Right cardiac atrium (tissue), 5 donors: Measurements from ENCODE around the gene SLC35A3. TPM values are rescaled to one million over a fixed set of nuclear protein-coding genes. Genes with fewer than 3 reads are reported as not detected.

ENCODE experiments used
- ATAC-seq, 2 donors: fragments of 200-7000 bp; cut with Tn5 transposase; one replicate each; pipeline versions ENCODE4 v1.8.0 to v1.9.1; 2020; ENCODE audit warnings: moderate library complexity in 2 of 2, mild to moderate bottlenecking in 1 of 2
- DNase-seq, 3 donors: peaks; one replicate each; pipeline ENCODE4 v3.0.0-alpha.2; 2020
- H3K27ac ChIP-seq: one replicate; pipeline ENCODE4 v1.5.1; 2013; ENCODE audit warnings: mild to moderate bottlenecking, low read length, control low read depth, moderate library complexity
- H3K27me3 ChIP-seq: one replicate; pipeline ENCODE4 v1.6.1; 2013; ENCODE audit not compliant: control insufficient read depth, insufficient read depth
- H3K4me1 ChIP-seq: one replicate; pipeline ENCODE4 v1.6.1; 2013; ENCODE audit warnings: low read length; ENCODE audit not compliant: control insufficient read depth, insufficient read depth
- H3K4me3 ChIP-seq: one replicate; pipeline ENCODE4 v1.5.1; 2013; ENCODE audit warnings: low read length, control low read depth
- H3K9me3 ChIP-seq: one replicate; pipeline ENCODE4 v1.6.1; 2013; ENCODE audit warnings: low read length; ENCODE audit not compliant: control insufficient read depth
- WGBS: extraction: QIAGEN DNeasy Blood & Tissue Kit; methylation state at CpG from one replicate; pipeline ENCODE4 v1.1.7; 2013; 5-methylcytosine and 5-hydroxymethylcytosine counted together
- intact Hi-C, 4 donors: fragments of 100-400 bp; cut with DNase I; formaldehyde crosslinking; loops; one replicate each; pipeline versions ENCODE4 v1.11.0 to v1.14.0; 2022 to 2023
- polyA plus RNA-seq: library from polyadenylated mRNA; stranded (reverse); fragments of 200-250 nt; gene quantifications from one replicate; pipeline ENCODE4 v1.2.3, GENCODE V29; 2013
- total RNA-seq, 4 donors: library from RNA; stranded (reverse); fragmentation: NEBNext Ultra II Directional; extraction: Animal tissue kit (Norgen Biotek cat#: 25700); gene quantifications; one replicate each; pipeline ENCODE4 v1.2.1, GENCODE V29; 2021
- donor health status: healthy with polysubstance abuse.
- donor health status: DM: no; HTN: yes; CAD: no.
- donor health status: DM: no; HTN: no; CAD: no.
- donor health status: DM: no; HTN: yes; CAD: no; lungs with severe emphysema.
- donor health status: DM: yes; HTN: yes; CAD: no.

Gene SLC35A3
- total and polyA plus RNA-seq, 5 donors = 6.5 to 13.5 (median 10.1) TPM

DNA sequence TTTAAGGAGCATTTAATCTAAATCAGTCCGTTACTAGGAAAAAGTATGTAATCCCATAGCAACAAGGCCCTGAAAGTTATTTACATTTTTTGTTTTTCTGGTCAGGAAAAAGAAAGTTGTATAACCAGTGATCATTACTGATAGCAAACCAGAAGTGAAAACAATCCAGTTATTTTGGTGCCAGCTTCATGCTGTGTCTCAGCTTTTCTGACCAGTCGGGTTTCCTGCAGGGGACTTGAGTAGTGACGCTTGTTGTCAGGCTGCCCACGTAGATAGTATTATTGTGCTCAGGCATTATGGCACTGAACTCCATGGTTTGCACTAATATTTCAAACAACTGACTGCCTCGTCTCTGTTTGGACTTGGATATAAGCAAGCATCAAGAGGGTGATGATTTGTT is 107.7 kb downstream of the SLC35A3 start:
- Histone ChIP-seq H3K4me1 (peaks cover 3% of the 10 kb centered on the region), H3K27ac (no peak overlapping the region), H3K27me3 (no peaks in the 10 kb centered on the region), H3K9me3 (no peaks in the 10 kb centered on the region), H3K4me3 (no peak overlapping the region)
- ATAC-seq (peak; percentile 51 to 65), DNase-seq (peak in 2 of 3 donors; percentile 23 to 48)
- WGBS = 43% methylated on average over 5 of the region's 5 CpGs
- intact Hi-C loops = no loop called here

DNA sequence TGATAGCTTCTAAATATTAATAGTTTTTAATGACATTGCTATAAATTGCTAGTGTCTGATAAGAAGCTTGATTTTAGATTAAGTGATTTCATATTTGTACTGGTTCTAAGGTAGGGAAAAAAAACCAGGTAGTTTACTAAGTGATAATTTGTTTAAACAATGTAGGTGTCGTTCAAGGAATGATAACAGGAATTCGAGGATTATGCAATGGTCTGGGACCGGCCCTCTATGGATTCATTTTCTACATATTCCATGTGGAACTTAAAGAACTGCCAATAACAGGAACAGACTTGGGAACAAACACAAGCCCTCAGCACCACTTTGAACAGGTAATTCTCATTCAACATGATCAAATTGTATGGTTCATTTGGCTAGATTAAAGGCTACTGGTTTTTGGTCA is 110.5 kb downstream of the SLC35A3 start:
- ATAC-seq = no peak
- 82% methylated on average over 3 of the region's 3 CpGs for WGBS
- no peak overlapping the region for H3K4me3 ChIP-seq

More for the DNA sequence above, 110.5 kb downstream of the SLC35A3 start:
- no peak for DNase-seq
- intact Hi-C loops = no loop called here
- Histone ChIP-seq H3K27ac (no peak overlapping the region), H3K9me3 (no peaks in the 10 kb centered on the region), H3K27me3 (no peaks in the 10 kb centered on the region), H3K4me1 (peaks cover 3% of the 10 kb centered on the region)

Other genes starting within 250 kb of the SLC35A3 start
- gene FRRS1, start 203.4 kb upstream of the SLC35A3 start, total RNA-seq = 1 to 10 TPM; 6.3 to 7.6 (median 6.9) TPM
- 1.4 TPM for gene FRRS1, start 203.4 kb upstream of the SLC35A3 start, polyA plus RNA-seq
- 10 to 100 TPM; 58.8 to 66.4 (median 62.3) TPM for gene AGL, start 119.6 kb upstream of the SLC35A3 start, total RNA-seq
- gene AGL, start 119.6 kb upstream of the SLC35A3 start, polyA plus RNA-seq = 23.2 TPM
- gene SASS6, start 162.9 kb downstream of the SLC35A3 start, total RNA-seq = 1 to 10 TPM; 1.6 to 2.4 (median 2.3) TPM
- 1.4 TPM for gene SASS6, start 162.9 kb downstream of the SLC35A3 start, polyA plus RNA-seq
- gene TRMT13, start 163.2 kb downstream of the SLC35A3 start, total RNA-seq = 1 to 10 TPM; 5.7 to 8.4 (median 7.5) TPM
- gene TRMT13, start 163.2 kb downstream of the SLC35A3 start, polyA plus RNA-seq = 4.8 TPM
- 100 to 1,000 TPM in 2 of 4 donors, 10 to 100 TPM in 2; 54.6 to 155 (median 106) TPM for gene LRRC39, start 208.3 kb downstream of the SLC35A3 start, total RNA-seq
- 142 TPM for gene LRRC39, start 208.3 kb downstream of the SLC35A3 start, polyA plus RNA-seq